GM23338 (cell line): ENCODE measurements around the gene SH3BP2. TPM values are rescaled to one million over a fixed set of nuclear protein-coding genes. Genes with fewer than 3 reads are reported as not detected.

ENCODE experiments used
- ATAC-seq: fragments of 200-7000 bp; cut with Tn5 transposase; 3 replicates; pipeline ENCODE4 v1.9.1; 2020
- DNase-seq: peaks from one replicate; pipeline ENCODE4 v3.0.0-alpha.2; 2015; ENCODE audit warnings: low spot score
- H2AFZ ChIP-seq: fragments of 200-600 bp; sonication (generic); 2 replicates; pipeline ENCODE4 v1.8.0; 2016; ENCODE audit warnings: antibody characterized with exemption, mild to moderate bottlenecking, moderate library complexity
- H3F3A ChIP-seq: fragments of 200-600 bp; sonication (generic); replicated peaks from 2 replicates; pipeline ENCODE4 v1.8.0; 2017; ENCODE audit warnings: antibody characterized with exemption, mixed run types, low read depth
- H3K27ac ChIP-seq: fragments of 200-600 bp; sonication (generic); 2 replicates; pipeline ENCODE4 v1.6.1; 2016; ENCODE audit warnings: low read depth
- H3K27me3 ChIP-seq: fragments of 200-600 bp; sonication (generic); 2 replicates; pipeline ENCODE4 v1.8.0; 2016; ENCODE audit warnings: mild to moderate bottlenecking, mixed run types, moderate library complexity; ENCODE audit not compliant: insufficient read depth
- H3K36me3 ChIP-seq: fragments of 200-600 bp; sonication (generic); 2 replicates; pipeline ENCODE4 v1.8.0; 2016; ENCODE audit warnings: mild to moderate bottlenecking; ENCODE audit not compliant: insufficient read depth
- H3K4me1 ChIP-seq: fragments of 200-600 bp; sonication (generic); 2 replicates; pipeline ENCODE4 v1.8.0; 2016; ENCODE audit warnings: mild to moderate bottlenecking, moderate library complexity; ENCODE audit not compliant: insufficient read depth
- H3K4me2 ChIP-seq: fragments of 200-600 bp; sonication (generic); 2 replicates; pipeline ENCODE4 v1.7.1; 2017; ENCODE audit warnings: mixed run types
- H3K4me3 ChIP-seq: fragments of 200-600 bp; sonication (generic); 2 replicates; pipeline ENCODE4 v1.6.1; 2016; ENCODE audit warnings: mixed run types
- H3K79me2 ChIP-seq: fragments of 200-600 bp; sonication (generic); replicated peaks from 2 replicates; pipeline ENCODE4 v1.8.0; 2017; ENCODE audit warnings: mild to moderate bottlenecking; ENCODE audit not compliant: insufficient read depth
- H3K9me2 ChIP-seq: fragments of 200-600 bp; sonication (generic); 2 replicates; pipeline ENCODE4 v1.8.0; 2017; ENCODE audit not compliant: insufficient read depth
- H4K20me1 ChIP-seq: fragments of 200-600 bp; sonication (generic); replicated peaks from 2 replicates; pipeline ENCODE4 v1.8.0; 2017; ENCODE audit warnings: mild to moderate bottlenecking; ENCODE audit not compliant: insufficient read depth
- H3K27ac Mint-ChIP-seq: 2 replicates; pipeline ENCODE4 v1.8.0; 2020; ENCODE audit warnings: inconsistent platforms, mild to moderate bottlenecking, moderate library complexity, mixed read lengths
- H3K27me3 Mint-ChIP-seq: 3 replicates; pipeline ENCODE4 v1.8.0; 2022; ENCODE audit warnings: low read depth, mild to moderate bottlenecking, moderate library complexity, mixed read lengths, inconsistent platforms; ENCODE audit not compliant: insufficient read depth, poor library complexity
- H3K36me3 Mint-ChIP-seq: 3 replicates; pipeline ENCODE4 v1.8.0; 2021; ENCODE audit warnings: low read depth, mild to moderate bottlenecking, inconsistent platforms, moderate library complexity, mixed read lengths
- H3K4me1 Mint-ChIP-seq: 3 replicates; pipeline ENCODE4 v1.8.0; 2020; ENCODE audit warnings: mild to moderate bottlenecking, inconsistent platforms, mixed read lengths
- H3K4me3 Mint-ChIP-seq: 3 replicates; pipeline ENCODE4 v1.8.0; 2021; ENCODE audit warnings: moderate library complexity, mild to moderate bottlenecking, inconsistent platforms, mixed read lengths
- H3K9me3 Mint-ChIP-seq: 3 replicates; pipeline ENCODE4 v1.8.0; 2020; ENCODE audit warnings: moderate library complexity, mild to moderate bottlenecking, inconsistent platforms, mixed read lengths
- CREB1 ChIP-seq: fragments of 250-450 bp; sonication (Bioruptor Pico); IDR thresholded peaks from 2 replicates; pipeline ENCODE4 v1.5.0; 2020; ENCODE audit warnings: low read depth, mild to moderate bottlenecking, moderate library complexity
- EZH2 ChIP-seq: fragments of 200-600 bp; sonication (generic); IDR thresholded peaks from one replicate; pipeline ENCODE4 v1.8.0; 2017; ENCODE audit warnings: antibody characterized with exemption, mild to moderate bottlenecking, low read depth; ENCODE audit not compliant: unreplicated experiment
- EZH2phosphoT487 ChIP-seq: fragments of 200-600 bp; sonication (generic); IDR thresholded peaks from one replicate; pipeline ENCODE4 v1.8.1; 2018; ENCODE audit warnings: antibody characterized with exemption; ENCODE audit not compliant: unreplicated experiment
- STAT1 ChIP-seq: IDR thresholded peaks from one replicate; pipeline ENCODE4 v1.6.1; 2016; ENCODE audit warnings: antibody characterized with exemption; ENCODE audit not compliant: unreplicated experiment
- ZNF114 ChIP-seq: fragments of 250-450 bp; sonication (Bioruptor Pico); IDR thresholded peaks from 2 replicates; pipeline ENCODE4 v1.5.0; 2020; ENCODE audit warnings: mild to moderate bottlenecking, moderate library complexity
- polyA plus RNA-seq: library from polyadenylated mRNA; unstranded; fragments of >200 nt; fragmentation: Nextera tagmentation; extraction: Ambion mirVana; gene quantifications from 2 replicates; pipeline ENCODE4 v1.2.1, GENCODE V29; 2016
- total RNA-seq: library from RNA; depleted of rRNA; stranded (reverse); fragments of >200 nt; shearing (Covaris generic); gene quantifications from 2 replicates; pipeline ENCODE4 v1.2.3, GENCODE V29; 2014
- TF ChIP-seq, protein P1 (sequence below): IDR thresholded peaks from 2 replicates; pipeline ENCODE4 v1.6.1; 2016; ENCODE audit warnings: antibody characterized with exemption
- TF ChIP-seq, protein P2 (sequence below): fragments of 250-450 bp; sonication (Bioruptor Pico); IDR thresholded peaks from 2 replicates; pipeline ENCODE4 v1.5.0; 2020; ENCODE audit warnings: mild to moderate bottlenecking, moderate library complexity

SH3BP2 gene
- total and polyA plus RNA-seq, 2 experiments from 2014 or later, result 15.2 to 43.9 TPM

DNA sequence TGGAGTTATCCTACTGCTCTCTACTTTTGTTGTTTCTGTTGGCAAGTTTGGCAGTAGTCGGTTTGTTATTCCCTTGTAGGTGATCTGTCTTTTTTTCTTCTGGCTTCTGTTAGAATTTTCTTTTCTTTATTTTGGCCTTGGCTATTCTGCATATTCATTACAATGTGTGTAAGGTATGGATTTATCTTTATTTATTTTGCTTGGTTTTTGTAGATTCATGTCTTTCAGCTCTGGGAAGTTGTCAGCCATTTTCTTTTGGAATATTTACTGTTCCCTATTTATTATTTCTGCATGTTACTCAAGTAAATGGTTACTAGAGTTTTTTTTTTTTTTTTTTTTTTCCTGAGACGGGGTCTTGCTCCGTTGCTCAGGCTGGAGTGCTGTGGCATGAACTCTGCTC is 63.4 kb downstream of the SH3BP2 start:
- Mint-ChIP-seq H3K9me3 (no peaks in the 10 kb centered on the region), H3K36me3 (peaks cover 12% of the 10 kb centered on the region; the same call in 2 of the 3 replicates), H3K4me3 (no peak overlapping the region), H3K4me1 (peaks cover 16% of the 10 kb centered on the region), H3K27ac (no peak overlapping the region), H3K27me3 (peaks cover 2% of the 10 kb centered on the region)
- no peak overlapping the region for H3K4me3 ChIP-seq
- H3K27me3 ChIP-seq, result no peaks in the 10 kb centered on the region
- H3F3A ChIP-seq, result no peaks in the 10 kb centered on the region
- peaks cover 21% of the 10 kb centered on the region for H3K4me1 ChIP-seq
- ATAC-seq (no peak), DNase-seq (no peak)
- no peak for TF ChIP-seq CREB1 (CRISPR knock-in tag)
- TF ChIP-seq, protein P1, sequence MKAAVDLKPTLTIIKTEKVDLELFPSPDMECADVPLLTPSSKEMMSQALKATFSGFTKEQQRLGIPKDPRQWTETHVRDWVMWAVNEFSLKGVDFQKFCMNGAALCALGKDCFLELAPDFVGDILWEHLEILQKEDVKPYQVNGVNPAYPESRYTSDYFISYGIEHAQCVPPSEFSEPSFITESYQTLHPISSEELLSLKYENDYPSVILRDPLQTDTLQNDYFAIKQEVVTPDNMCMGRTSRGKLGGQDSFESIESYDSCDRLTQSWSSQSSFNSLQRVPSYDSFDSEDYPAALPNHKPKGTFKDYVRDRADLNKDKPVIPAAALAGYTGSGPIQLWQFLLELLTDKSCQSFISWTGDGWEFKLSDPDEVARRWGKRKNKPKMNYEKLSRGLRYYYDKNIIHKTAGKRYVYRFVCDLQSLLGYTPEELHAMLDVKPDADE, result no peak
- no peak for TF ChIP-seq ZNF114
- no peak for TF ChIP-seq EZH2
- TF ChIP-seq STAT1, result no peak
- TF ChIP-seq, protein P2, sequence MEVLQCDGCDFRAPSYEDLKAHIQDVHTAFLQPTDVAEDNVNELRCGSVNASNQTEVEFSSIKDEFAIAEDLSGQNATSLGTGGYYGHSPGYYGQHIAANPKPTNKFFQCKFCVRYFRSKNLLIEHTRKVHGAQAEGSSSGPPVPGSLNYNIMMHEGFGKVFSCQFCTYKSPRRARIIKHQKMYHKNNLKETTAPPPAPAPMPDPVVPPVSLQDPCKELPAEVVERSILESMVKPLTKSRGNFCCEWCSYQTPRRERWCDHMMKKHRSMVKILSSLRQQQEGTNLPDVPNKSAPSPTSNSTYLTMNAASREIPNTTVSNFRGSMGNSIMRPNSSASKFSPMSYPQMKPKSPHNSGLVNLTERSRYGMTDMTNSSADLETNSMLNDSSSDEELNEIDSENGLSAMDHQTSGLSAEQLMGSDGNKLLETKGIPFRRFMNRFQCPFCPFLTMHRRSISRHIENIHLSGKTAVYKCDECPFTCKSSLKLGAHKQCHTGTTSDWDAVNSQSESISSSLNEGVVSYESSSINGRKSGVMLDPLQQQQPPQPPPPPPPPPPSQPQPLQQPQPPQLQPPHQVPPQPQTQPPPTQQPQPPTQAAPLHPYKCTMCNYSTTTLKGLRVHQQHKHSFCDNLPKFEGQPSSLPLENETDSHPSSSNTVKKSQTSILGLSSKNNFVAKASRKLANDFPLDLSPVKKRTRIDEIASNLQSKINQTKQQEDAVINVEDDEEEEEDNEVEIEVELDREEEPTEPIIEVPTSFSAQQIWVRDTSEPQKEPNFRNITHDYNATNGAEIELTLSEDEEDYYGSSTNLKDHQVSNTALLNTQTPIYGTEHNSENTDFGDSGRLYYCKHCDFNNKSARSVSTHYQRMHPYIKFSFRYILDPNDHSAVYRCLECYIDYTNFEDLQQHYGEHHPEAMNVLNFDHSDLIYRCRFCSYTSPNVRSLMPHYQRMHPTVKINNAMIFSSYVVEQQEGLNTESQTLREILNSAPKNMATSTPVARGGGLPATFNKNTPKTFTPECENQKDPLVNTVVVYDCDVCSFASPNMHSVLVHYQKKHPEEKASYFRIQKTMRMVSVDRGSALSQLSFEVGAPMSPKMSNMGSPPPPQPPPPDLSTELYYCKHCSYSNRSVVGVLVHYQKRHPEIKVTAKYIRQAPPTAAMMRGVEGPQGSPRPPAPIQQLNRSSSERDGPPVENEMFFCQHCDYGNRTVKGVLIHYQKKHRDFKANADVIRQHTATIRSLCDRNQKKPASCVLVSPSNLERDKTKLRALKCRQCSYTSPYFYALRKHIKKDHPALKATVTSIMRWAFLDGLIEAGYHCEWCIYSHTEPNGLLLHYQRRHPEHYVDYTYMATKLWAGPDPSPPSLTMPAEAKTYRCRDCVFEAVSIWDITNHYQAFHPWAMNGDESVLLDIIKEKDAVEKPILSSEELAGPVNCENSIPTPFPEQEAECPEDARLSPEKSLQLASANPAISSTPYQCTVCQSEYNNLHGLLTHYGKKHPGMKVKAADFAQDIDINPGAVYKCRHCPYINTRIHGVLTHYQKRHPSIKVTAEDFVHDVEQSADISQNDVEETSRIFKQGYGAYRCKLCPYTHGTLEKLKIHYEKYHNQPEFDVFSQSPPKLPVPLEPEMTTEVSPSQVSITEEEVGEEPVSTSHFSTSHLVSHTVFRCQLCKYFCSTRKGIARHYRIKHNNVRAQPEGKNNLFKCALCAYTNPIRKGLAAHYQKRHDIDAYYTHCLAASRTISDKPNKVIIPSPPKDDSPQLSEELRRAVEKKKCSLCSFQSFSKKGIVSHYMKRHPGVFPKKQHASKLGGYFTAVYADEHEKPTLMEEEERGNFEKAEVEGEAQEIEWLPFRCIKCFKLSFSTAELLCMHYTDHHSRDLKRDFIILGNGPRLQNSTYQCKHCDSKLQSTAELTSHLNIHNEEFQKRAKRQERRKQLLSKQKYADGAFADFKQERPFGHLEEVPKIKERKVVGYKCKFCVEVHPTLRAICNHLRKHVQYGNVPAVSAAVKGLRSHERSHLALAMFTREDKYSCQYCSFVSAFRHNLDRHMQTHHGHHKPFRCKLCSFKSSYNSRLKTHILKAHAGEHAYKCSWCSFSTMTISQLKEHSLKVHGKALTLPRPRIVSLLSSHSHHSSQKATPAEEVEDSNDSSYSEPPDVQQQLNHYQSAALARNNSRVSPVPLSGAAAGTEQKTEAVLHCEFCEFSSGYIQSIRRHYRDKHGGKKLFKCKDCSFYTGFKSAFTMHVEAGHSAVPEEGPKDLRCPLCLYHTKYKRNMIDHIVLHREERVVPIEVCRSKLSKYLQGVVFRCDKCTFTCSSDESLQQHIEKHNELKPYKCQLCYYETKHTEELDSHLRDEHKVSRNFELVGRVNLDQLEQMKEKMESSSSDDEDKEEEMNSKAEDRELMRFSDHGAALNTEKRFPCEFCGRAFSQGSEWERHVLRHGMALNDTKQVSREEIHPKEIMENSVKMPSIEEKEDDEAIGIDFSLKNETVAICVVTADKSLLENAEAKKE, result no peak
- no peak for TF ChIP-seq EZH2phosphoT487
- peaks cover 21% of the 10 kb centered on the region for H4K20me1 ChIP-seq
- no peak overlapping the region for H3K27ac ChIP-seq
- H2AFZ ChIP-seq, result no peak overlapping the region
- no peak overlapping the region for H3K4me2 ChIP-seq
- H3K9me2 ChIP-seq, result no peaks in the 10 kb centered on the region
- peaks cover 100% of the 10 kb centered on the region for H3K79me2 ChIP-seq
- H3K36me3 ChIP-seq, result no peaks in the 10 kb centered on the region
